A549 (cell line): ENCODE data around the gene PRR11. TPM values are rescaled to one million over a fixed set of nuclear protein-coding genes. Genes with fewer than 3 reads are reported as not detected.

ENCODE experiments used
- ATAC-seq, 2 experiments: fragments of 200-7000 bp in 1 of 2; fragments of >200 bp in 1 of 2; cut with Nextera tagmentation in 1 of 2; cut with Tn5 transposase in 1 of 2; 3 replicates each; pipeline versions ENCODE4 v1.8.0 to v1.9.1; 2018 to 2020; ENCODE audit warnings: mild to moderate bottlenecking in 1 of 2, moderate library complexity in 1 of 2
- CTCF ChIA-PET: fragments of 300-600 bp; sonication (Branson Sonifier 250); formaldehyde crosslinking; extraction: SDS; loops from one replicate; lab custom pipeline; 2021; ENCODE audit warnings: antibody characterized with exemption, inconsistent platforms; lab: Yijun Ruan, JAX
- POLR2A ChIA-PET: fragments of 350-600 bp; formaldehyde crosslinking; extraction: SDS; loops from one replicate; lab custom pipeline; 2021; ENCODE audit warnings: antibody characterized with exemption, inconsistent platforms; lab: Yijun Ruan, JAX
- DNase-seq, 2 experiments: peaks; one replicate each; pipeline versions ENCODE4 v3.0.0 to v3.0.0-alpha.2; 2011 to 2016; ENCODE audit warnings: low read depth in 1 of 2, low spot score in 1 of 2
- FAIRE-seq: peaks from 2 replicates; lab custom pipeline; 2011; peaks lifted over from hg19 to GRCh38; lab: Jason Lieb, UNC
- H3K27ac ChIP-seq, 2 experiments: fragments of >200 bp; sonication (Bioruptor Twin); formaldehyde crosslinking; 3 replicates each; pipeline ENCODE4 v1.5.1; 2016 to 2017
- H3K4me1 ChIP-seq: fragments of >200 bp; sonication (Bioruptor Twin); formaldehyde crosslinking; 3 replicates; pipeline ENCODE4 v1.6.1; 2016
- H3K4me2 ChIP-seq: fragments of >200 bp; sonication (Bioruptor Twin); formaldehyde crosslinking; 3 replicates; pipeline ENCODE4 v1.6.1; 2016
- H3K4me3 ChIP-seq: fragments of >200 bp; sonication (Bioruptor Twin); formaldehyde crosslinking; 3 replicates; pipeline ENCODE4 v1.5.1; 2016
- H3K9me3 ChIP-seq: fragments of >200 bp; sonication (Bioruptor Twin); formaldehyde crosslinking; 3 replicates; pipeline ENCODE4 v1.6.1; 2016
- ATOH8 ChIP-seq: fragments of 250-450 bp; sonication (Bioruptor Pico); IDR thresholded peaks from 2 replicates; pipeline ENCODE4 v1.5.0; 2020; ENCODE audit warnings: low read depth, mild to moderate bottlenecking, moderate library complexity
- BCL3 ChIP-seq: fragments of >200 bp; sonication (Bioruptor Twin); formaldehyde crosslinking; IDR thresholded peaks from 3 replicates; pipeline ENCODE4 v1.6.1; 2016
- CBX8 ChIP-seq: fragments of 200-600 bp; sonication (generic); IDR thresholded peaks from 2 replicates; pipeline ENCODE4 v1.6.1; 2016
- CHD2 ChIP-seq: fragments of 150-350 bp; IDR thresholded peaks from 2 replicates; pipeline ENCODE4 v1.6.1; 2014; ENCODE audit warnings: low read length; ENCODE audit not compliant: partially characterized antibody
- CHD4 ChIP-seq: fragments of 200-600 bp; sonication (generic); IDR thresholded peaks from 2 replicates; pipeline ENCODE4 v1.6.1; 2016; ENCODE audit warnings: antibody characterized with exemption, mild to moderate bottlenecking, borderline replicate concordance
- EHF ChIP-seq: fragments of 250-450 bp; sonication (Bioruptor Pico); IDR thresholded peaks from 2 replicates; pipeline ENCODE4 v1.5.0; 2020; ENCODE audit warnings: mild to moderate bottlenecking
- EHMT2 ChIP-seq: fragments of 200-600 bp; sonication (generic); IDR thresholded peaks from 2 replicates; pipeline ENCODE4 v1.6.1; 2016; ENCODE audit warnings: antibody characterized with exemption, low read depth, mild to moderate bottlenecking, moderate library complexity
- ELK1 ChIP-seq: fragments of 150-350 bp; IDR thresholded peaks from 2 replicates; pipeline ENCODE4 v1.6.1; 2014; ENCODE audit warnings: low read depth, mild to moderate bottlenecking, low read length
- EP300 ChIP-seq, 2 experiments: fragments of >200 bp; sonication (Bioruptor Twin); formaldehyde crosslinking; IDR thresholded peaks; 2 replicates in 1 of 2; 3 replicates in 1 of 2; pipeline ENCODE4 v1.6.1; 2016 to 2017
- GATA3 ChIP-seq: IDR thresholded peaks from 2 replicates; pipeline ENCODE4 v1.6.1; 2012; ENCODE audit warnings: borderline replicate concordance
- HMGXB4 ChIP-seq: fragments of 250-450 bp; sonication (Bioruptor Pico); IDR thresholded peaks from 2 replicates; pipeline ENCODE4 v1.5.0; 2021; ENCODE audit warnings: mild to moderate bottlenecking, moderate library complexity, borderline replicate concordance
- HOXB13 ChIP-seq: fragments of 250-450 bp; sonication (Bioruptor Pico); IDR thresholded peaks from 2 replicates; pipeline ENCODE4 v1.5.0; 2020; ENCODE audit warnings: low read depth, mild to moderate bottlenecking, moderate library complexity
- JUN ChIP-seq, 2 experiments: fragments of >200 bp; sonication (Bioruptor Twin); formaldehyde crosslinking; IDR thresholded peaks; 2 replicates in 1 of 2; 3 replicates in 1 of 2; pipeline ENCODE4 v1.6.1; 2016 to 2017
- NFE2L2 ChIP-seq: fragments of 150-350 bp; conservative IDR thresholded peaks from 2 replicates; pipeline ENCODE4 v1.6.1; 2014; ENCODE audit warnings: low read length
- NPAS2 ChIP-seq: fragments of 250-450 bp; sonication (Bioruptor Pico); IDR thresholded peaks from 2 replicates; pipeline ENCODE4 v1.8.0; 2022; ENCODE audit warnings: mild to moderate bottlenecking, moderate library complexity, borderline replicate concordance
- REST ChIP-seq: fragments of 200-600 bp; sonication (generic); IDR thresholded peaks from 2 replicates; pipeline ENCODE4 v1.6.1; 2016; ENCODE audit warnings: antibody characterized with exemption, mild to moderate bottlenecking, moderate library complexity
- TFCP2L1 ChIP-seq: fragments of 250-450 bp; sonication (Bioruptor Pico); IDR thresholded peaks from 2 replicates; pipeline ENCODE4 v1.5.0; 2021; ENCODE audit warnings: mild to moderate bottlenecking
- TP53 ChIP-seq: fragments of 250-450 bp; sonication (Bioruptor Pico); IDR thresholded peaks from 2 replicates; pipeline ENCODE4 v1.5.0; 2021; ENCODE audit warnings: mild to moderate bottlenecking, moderate library complexity
- WGBS: methylation state at CpG from one replicate; pipeline ENCODE4 v1.1.6; 2017; ENCODE audit errors: missing lambda C conversion rate; 5-methylcytosine and 5-hydroxymethylcytosine counted together
- polyA plus RNA-seq, 4 experiments: library from polyadenylated mRNA; depleted of rRNA in 3 of 4; stranded (reverse); fragments of >200 nt; fragmentation: RNase III in 1 of 4; extraction: RNeasy Plus Mini Kit Qiagen cat#74134 plus additional on column Dnase treatment in 1 of 4; gene quantifications; 2 replicates in 3 of 4; 3 replicates in 1 of 4; pipeline ENCODE4 v1.2.3, GENCODE V29; 2011 to 2017

Gene PRR11
- polyA plus RNA-seq, 2 of the 4 experiments (the other 2 are of a cell fraction), result 66.4 to 66.9 TPM

- ChIA-PET POLR2A (no interaction called here), CTCF (interaction anchor here (0.8 to 1.1 kb wide), 3 partner anchors 9 to 45 kb away, joined by 3 read pairs; partner anchors contain the start of gene TRIM37)
- ATAC-seq (no peak), FAIRE-seq (no peak), DNase-seq (no peak)
- H3K4me2 ChIP-seq, result peak overlapping the region; percentile 90
- no peak overlapping the region; the same call in 2 of the 3 replicates for H3K4me3 ChIP-seq
- H3K4me1 ChIP-seq, result peaks cover 54% of the 10 kb centered on the region
- TF ChIP-seq CHD4, result no peak
- TF ChIP-seq CHD2, result no peak
- no peak for TF ChIP-seq NFE2L2
- TF ChIP-seq REST, result no peak
- no peak for TF ChIP-seq ELK1
- no peak for TF ChIP-seq JUN (IDR thresholded peaks at IDR 0.05)
- no peak for TF ChIP-seq EHF (CRISPR knock-in tag)
- no peak for TF ChIP-seq HOXB13 (CRISPR knock-in tag)
- no peak for TF ChIP-seq ATOH8
- no peak for TF ChIP-seq NPAS2 (CRISPR knock-in tag)
- TF ChIP-seq BCL3, result no peak
- no peak for TF ChIP-seq EP300 (IDR thresholded peaks at IDR 0.05)
- TF ChIP-seq TP53 (CRISPR knock-in tag), result no peak
- TF ChIP-seq GATA3, result no peak
- no peak for TF ChIP-seq CBX8
- TF ChIP-seq EHMT2, result no peak
- no peak for TF ChIP-seq HMGXB4 (CRISPR knock-in tag)
- TF ChIP-seq TFCP2L1 (CRISPR knock-in tag), result no peak
- TF ChIP-seq, all 56 proteins: peak for 0
- H3K27ac ChIP-seq, result peak overlapping the region in 1 of 2 experiments; percentile 15; a peak in 1 of 6 replicates
- no peaks in the 10 kb centered on the region for H3K9me3 ChIP-seq
- WGBS, result 91% methylated on average over 1 of the region's 1 CpG
These were observed 4.0 kb upstream of the PRR11 start for GRCh38 chr17:59151591-59151990.
